SJSA1 (cell line): ENCODE results near the gene WNT7B. TPM values are rescaled to one million over a fixed set of nuclear protein-coding genes. Genes with fewer than 3 reads are reported as not detected.

Experiments
- DNase-seq, 2 experiments: peaks; one replicate each; pipeline ENCODE4 v3.0.0-alpha.2; 2015 to 2020; ENCODE audit warnings: low spot score in 2 of 2, low read depth in 1 of 2
- H3K27ac ChIP-seq: fragments of 250-450 bp; sonication (Bioruptor Pico); 2 replicates; pipeline ENCODE4 v1.5.1; 2020; ENCODE audit warnings: mild to moderate bottlenecking, moderate library complexity
- H3K27me3 ChIP-seq: fragments of 250-450 bp; sonication (Bioruptor Pico); replicated peaks from 2 replicates; pipeline ENCODE4 v1.5.1; 2020; ENCODE audit warnings: mild to moderate bottlenecking, moderate library complexity
- H3K36me3 ChIP-seq: fragments of 250-450 bp; sonication (Bioruptor Pico); 2 replicates; pipeline ENCODE4 v1.5.1; 2020; ENCODE audit warnings: mild to moderate bottlenecking
- H3K4me1 ChIP-seq: fragments of 250-450 bp; sonication (Bioruptor Pico); replicated peaks from 2 replicates; pipeline ENCODE4 v1.6.1; 2021; ENCODE audit warnings: mild to moderate bottlenecking
- H3K4me3 ChIP-seq: fragments of 250-450 bp; sonication (Bioruptor Pico); 2 replicates; pipeline ENCODE4 v1.5.1; 2020; ENCODE audit warnings: mild to moderate bottlenecking
- H3K9me3 ChIP-seq: fragments of 250-450 bp; sonication (Bioruptor Pico); replicated peaks from 2 replicates; pipeline ENCODE4 v1.5.1; 2020; ENCODE audit warnings: mild to moderate bottlenecking
- total RNA-seq: library from RNA; depleted of rRNA; stranded (reverse); fragments of >200 nt; shearing (Covaris generic); gene quantifications from 2 replicates; pipeline ENCODE4 v1.2.3, GENCODE V29; 2014

The WNT7B gene
- total RNA-seq, 1 experiment from 2014 or later, result 0.18 TPM

DNA sequence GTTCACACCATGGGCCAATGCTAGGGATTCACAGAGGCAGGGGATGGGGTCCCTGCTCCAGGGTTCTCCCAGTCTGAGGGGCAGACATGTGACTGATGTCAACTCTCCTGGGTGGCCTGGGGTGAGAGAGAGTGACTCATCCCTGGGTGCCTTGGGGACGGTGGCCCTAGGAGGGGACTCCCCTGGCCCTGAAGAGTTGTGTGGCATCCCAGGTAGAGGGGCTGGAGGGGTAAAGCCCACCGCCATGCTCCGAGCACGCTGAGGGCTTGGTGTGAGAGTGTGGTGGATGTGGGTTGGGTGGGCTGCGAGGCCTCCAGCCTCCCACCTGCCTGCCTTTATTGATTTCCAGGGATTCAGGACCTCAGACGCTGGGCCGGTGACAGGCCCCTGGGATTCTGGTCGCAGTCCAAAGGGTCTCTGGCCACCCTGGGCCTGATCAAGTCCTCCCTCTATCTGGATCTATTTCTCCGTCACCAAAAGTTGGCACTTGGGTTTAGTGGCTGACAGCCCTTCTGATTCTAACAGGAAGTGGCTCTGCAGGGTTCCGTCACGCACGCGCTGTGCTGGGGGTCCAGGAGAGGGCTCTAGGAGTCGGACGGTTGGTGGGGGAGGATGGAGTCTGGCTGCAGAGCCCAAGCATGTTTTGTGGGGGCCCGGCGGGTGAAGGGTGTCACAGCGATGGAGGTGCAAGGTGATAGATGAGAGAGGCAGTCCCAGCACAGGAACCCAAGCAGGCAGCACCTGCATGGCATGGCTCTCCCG, 27.3 kb upstream of the WNT7B start:
- no peaks in the 10 kb centered on the region for H3K27me3 ChIP-seq
- H3K27ac ChIP-seq, result no peak overlapping the region
- no peaks in the 10 kb centered on the region for H3K9me3 ChIP-seq
- H3K4me3 ChIP-seq, result no peak overlapping the region
- no peaks in the 10 kb centered on the region for H3K36me3 ChIP-seq
- peaks cover 55% of the 10 kb centered on the region for H3K4me1 ChIP-seq
- peak in 1 of 2 experiments; percentile 46 for DNase-seq

DNA sequence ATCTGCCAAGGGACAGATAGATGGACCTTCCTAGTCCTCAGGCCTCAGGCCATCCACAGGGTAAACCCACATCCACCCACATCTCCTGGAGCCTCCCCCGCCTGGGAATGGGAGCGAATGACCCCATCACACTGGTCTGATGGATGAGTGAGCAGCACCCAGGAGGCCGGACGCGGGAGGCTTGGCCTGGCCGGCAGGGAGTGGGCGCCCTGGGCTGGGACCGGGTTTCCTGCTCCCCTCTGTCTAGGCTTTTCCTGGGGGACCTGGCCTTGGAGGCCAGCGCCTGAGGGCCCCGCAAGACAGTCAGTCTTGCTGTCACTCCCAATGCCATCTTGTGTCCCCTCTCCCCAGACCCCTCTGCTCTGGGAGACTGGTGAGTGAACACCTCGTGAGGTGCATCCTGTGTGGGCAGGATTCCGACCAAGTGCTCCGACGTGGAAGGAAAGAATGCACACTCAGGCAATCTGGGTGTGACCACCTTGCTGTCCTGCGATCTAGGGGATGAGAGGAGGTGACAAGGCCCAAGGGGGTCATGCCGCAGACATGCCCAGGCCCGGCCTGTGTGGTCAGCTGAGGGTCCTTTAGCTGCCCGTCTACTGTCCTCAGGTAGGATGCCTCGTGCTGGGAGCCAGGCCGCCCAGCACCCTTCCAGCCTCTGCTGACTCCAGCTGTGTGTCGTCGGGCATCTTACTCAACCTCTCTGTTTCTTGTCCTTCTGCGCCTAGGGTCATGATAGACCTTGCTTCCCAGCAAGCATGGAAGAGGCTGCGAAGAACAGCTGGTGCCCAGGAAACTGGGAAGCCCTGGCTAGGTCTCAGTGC, 26.5 kb upstream of the WNT7B start:
- no peak for DNase-seq
- Histone ChIP-seq H3K27ac (peak overlapping the region; percentile 68), H3K4me1 (peaks cover 54% of the 10 kb centered on the region), H3K4me3 (no peak overlapping the region), H3K36me3 (no peaks in the 10 kb centered on the region), H3K9me3 (no peaks in the 10 kb centered on the region), H3K27me3 (no peaks in the 10 kb centered on the region)

DNA sequence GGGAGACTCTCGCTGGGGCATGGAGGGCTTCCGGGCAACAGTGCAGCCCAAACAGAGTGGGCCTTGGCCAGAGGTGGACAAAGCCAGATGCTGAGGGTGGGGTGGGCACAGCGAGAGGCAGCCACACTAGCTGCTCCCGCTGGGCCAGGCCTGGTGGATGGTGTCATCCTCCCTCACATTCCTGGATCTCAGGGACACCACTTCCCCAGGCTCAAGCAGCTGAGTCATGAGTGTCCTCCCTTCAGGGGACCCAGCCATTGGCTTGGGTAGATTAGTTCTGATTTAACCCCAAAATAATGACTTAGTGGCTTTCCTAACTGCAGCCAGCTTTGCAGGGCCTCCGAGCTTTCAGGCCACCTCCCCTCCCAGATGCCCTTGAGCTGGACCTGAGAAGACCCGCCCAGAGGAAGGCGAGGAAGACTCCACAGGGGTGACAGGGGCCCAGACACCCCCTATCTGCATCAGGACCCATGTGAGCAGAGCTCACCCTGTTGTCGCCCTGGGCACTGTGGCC, 25.9 kb upstream of the WNT7B start:
- Histone ChIP-seq H3K4me1 (peaks cover 54% of the 10 kb centered on the region), H3K4me3 (no peak overlapping the region), H3K27me3 (no peaks in the 10 kb centered on the region), H3K9me3 (no peaks in the 10 kb centered on the region), H3K27ac (peak overlapping the region; percentile 68), H3K36me3 (no peaks in the 10 kb centered on the region)
- DNase-seq, result peak; percentile 66 to 88

DNA sequence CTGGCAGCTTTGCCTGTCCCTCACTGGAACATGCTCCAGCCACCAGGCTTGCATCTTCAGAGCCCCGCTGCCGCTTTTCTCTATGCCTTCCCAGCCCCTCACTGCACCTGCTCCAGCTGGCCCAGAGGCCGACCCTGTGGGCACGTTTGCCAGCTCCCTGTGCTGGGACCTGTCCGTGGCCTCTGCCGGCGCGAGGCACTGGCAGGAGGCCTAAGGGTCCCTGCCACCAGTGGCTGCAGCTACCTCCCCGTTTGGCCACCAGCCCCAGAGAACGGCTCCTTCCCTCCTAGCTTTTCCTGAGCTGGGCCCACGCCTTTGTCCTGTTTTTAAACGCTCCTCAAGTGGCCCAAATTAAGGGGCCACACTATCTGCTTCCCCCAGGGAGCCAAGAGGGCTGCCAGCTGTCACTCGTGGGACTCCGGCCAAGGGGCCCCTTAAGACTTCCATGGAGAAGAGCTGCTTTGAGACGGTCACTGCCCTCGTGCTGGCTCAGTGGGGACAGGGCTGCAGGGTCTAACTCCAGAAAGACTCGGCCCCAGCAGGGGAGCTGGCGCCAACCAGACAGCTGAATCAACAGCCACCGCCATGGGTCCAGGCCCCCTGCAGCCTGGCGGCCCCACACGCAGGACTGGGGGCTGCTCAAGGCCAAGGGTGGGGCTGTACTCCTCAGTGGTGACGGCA, 24.6 kb upstream of the WNT7B start:
- peaks cover 54% of the 10 kb centered on the region for H3K4me1 ChIP-seq
- no peaks in the 10 kb centered on the region for H3K27me3 ChIP-seq
- no peak for DNase-seq
- no peaks in the 10 kb centered on the region for H3K36me3 ChIP-seq
- no peak overlapping the region for H3K27ac ChIP-seq
- H3K9me3 ChIP-seq, result no peaks in the 10 kb centered on the region
- no peak overlapping the region for H3K4me3 ChIP-seq

DNA sequence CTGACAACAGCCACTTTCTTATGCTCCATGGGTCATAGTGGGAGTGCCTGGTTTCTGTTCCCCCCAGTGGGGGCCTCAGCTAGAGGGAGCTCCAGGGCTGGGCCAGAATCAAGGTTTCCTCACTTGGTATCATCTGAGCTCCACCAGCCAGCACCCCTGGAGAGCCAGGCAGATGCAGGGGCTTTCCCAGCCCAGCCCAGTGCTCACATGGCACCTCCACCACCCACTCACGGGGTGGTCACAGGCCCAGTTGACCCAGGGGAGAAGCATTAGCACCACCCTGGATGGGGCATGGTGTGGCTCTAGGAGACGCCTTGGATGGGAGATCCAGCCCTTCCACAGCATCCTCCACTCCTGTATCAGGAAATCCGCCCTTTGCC, 24.1 kb upstream of the WNT7B start:
- Histone ChIP-seq H3K4me1 (peaks cover 54% of the 10 kb centered on the region), H3K36me3 (no peaks in the 10 kb centered on the region), H3K27me3 (no peaks in the 10 kb centered on the region), H3K4me3 (no peak overlapping the region), H3K27ac (no peak overlapping the region), H3K9me3 (no peaks in the 10 kb centered on the region)
- no peak for DNase-seq

DNA sequence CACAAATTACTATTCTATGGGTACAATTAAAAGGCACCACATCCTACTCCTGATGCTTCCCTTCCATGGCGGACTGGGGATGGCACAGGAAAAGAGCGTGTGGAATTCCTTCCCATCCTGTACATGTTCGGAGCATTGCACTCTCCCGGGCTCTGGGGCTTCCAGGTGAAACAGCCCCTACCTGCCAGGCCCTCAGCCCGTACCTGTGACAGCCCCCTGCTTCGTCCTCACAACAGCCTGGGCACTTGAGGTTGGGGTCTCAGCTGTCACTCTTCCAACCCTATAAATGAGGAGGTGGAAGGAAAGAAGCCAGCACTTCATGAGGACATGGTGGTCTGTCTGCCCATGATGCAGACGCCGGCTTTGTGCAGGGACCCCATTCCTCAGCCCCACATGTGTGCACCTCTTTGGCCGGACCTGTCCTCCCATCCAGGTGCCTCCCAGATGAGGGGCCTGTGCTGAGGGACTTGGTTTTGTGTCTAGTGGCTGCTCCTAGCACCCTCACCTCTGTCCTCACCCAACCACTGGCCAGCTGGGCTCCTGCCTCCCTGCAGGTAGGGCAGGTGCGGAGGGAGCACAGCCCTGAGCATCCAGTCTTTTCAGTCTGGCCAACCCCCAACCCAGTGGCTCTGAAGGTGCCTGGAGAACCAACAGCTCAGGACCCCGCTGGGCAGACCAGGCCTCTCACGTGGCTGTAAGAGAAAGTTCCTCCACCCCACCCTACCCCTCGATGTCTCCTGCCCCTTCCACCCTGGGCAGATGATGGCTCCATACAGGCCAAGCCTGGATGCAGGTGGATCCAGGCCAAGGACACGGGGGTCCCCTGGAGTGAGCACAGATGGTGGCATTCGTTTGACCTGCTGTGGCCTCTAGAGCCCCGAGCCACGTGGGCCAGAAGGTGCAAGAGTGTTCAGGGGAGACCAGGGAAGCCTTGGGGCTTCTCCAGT, 23.4 kb upstream of the WNT7B start:
- H3K27ac ChIP-seq, result no peak overlapping the region
- H3K4me3 ChIP-seq, result no peak overlapping the region
- peaks cover 58% of the 10 kb centered on the region for H3K4me1 ChIP-seq

DNA sequence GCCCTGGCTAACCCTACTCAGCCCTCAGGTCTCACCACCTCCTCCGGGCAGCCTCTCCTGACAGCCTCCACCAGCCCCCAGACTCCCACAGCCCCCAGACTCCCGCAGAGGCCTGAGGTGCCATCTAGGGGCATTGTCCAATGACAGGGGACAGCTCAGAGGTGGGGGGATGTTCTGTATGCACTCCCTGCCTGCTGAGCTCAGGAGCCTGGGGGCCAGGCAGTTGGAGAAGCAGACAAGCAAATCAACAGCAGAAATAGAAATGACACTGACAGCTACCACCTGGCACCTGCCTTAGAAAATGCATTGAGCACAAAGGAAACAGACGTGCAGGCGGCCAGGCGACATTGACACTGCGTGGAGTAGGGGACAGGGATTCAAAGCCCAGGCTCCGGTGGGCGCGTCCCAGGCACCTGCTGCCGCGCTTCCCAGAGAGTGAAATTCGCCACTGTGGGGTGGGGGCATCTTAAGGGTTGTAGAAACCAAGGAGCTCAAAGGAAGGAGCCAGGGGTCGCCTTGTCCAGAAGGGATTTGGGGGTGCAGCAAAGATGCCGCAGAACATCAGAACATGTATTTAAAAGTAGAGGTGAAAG, 22.5 kb upstream of the WNT7B start:
- Histone ChIP-seq H3K4me3 (no peak overlapping the region), H3K9me3 (no peaks in the 10 kb centered on the region), H3K27ac (no peak overlapping the region), H3K4me1 (peaks cover 63% of the 10 kb centered on the region), H3K27me3 (no peaks in the 10 kb centered on the region), H3K36me3 (no peaks in the 10 kb centered on the region)
- DNase-seq, result no peak

More for the DNA sequence above, 23.4 kb upstream of the WNT7B start:
- Histone ChIP-seq H3K27me3 (no peaks in the 10 kb centered on the region), H3K36me3 (no peaks in the 10 kb centered on the region), H3K9me3 (no peaks in the 10 kb centered on the region)
- no peak for DNase-seq

DNA sequence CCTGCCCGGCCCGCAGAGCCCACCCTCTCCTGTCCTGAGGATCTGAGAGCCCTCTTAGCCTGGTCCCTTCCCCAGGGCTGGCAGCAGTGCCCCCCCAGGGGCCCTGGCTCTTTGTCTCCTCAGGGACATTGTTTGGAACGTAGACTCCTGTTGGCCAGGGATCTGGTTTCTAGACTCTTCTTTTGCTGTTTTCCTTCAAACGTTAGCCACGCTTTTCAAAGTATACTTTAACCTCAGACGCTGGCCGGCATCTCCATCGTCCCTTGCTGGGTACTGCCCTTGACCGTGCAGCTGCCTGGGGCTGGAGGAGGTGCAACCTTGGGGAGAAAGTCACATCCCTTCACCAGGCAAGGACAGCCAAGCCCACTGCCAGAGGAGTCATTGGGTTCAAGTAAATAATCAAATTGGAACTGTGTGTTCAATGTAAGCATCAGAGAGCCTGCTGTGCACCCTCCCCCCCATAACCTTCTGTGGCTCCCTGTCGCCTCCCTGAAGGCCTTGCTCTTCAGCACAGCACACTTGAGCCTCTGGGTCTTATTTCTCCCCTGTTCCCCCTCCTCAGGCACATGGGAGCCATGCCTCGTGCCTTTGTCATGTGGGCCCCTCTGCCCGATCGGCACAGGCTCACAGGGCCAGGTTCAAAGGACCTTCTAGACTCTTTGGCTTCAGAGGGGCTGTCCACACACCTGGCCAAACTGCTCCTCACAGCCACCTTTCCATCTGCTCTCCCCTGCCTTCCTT, 21.8 kb upstream of the WNT7B start:
- Histone ChIP-seq H3K4me3 (no peak overlapping the region), H3K36me3 (no peaks in the 10 kb centered on the region), H3K27me3 (no peaks in the 10 kb centered on the region), H3K4me1 (peaks cover 56% of the 10 kb centered on the region), H3K9me3 (no peaks in the 10 kb centered on the region), H3K27ac (no peak overlapping the region)
- no peak for DNase-seq

DNA sequence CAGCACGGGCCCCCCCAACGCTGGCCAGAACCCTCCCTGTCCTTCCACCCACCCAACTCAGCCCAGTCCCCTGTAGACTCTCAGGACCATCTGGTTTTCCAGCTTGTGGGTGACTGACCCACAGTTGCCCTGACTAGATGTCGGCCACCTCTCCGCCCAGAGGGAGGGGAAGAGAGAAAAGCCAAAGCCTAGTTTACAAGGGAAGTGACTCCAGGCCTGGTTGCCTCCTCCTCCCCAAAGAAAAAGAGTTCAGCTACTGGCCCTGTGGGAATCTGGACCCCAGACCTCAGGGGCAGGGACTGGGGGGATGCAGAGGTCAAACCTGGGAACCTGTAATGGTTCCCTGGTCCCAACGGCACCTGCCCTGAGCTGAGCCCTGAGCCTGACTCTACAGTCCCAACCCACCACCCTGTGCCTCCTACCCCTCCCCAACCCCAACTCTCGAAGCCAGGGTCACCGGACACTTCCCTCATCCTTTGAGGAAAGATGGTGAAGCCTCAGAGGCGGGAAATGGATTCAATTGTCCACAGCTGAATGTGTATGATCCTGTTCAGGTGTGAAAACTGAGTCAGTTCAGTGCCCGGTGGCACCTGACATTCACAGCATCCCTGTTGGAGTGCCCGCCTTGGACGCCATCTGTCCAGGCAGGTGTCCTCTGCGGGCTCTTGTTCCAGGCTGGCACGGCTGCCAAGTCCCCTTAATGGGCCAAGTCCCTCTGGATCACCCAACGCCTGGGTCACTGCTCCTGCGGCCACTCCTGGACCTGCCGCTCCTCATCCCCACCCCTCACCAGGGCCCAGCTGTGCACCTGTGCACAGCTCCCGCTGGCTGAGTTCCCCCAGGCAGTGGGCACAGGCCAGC, 21.0 kb upstream of the WNT7B start:
- peaks cover 48% of the 10 kb centered on the region for H3K4me1 ChIP-seq
- no peak overlapping the region for H3K4me3 ChIP-seq
- H3K9me3 ChIP-seq, result no peaks in the 10 kb centered on the region
- peak overlapping the region; percentile 42; the same call in 1 of the 2 replicates for H3K27ac ChIP-seq
- no peaks in the 10 kb centered on the region for H3K36me3 ChIP-seq
- no peak for DNase-seq
- no peaks in the 10 kb centered on the region for H3K27me3 ChIP-seq

DNA sequence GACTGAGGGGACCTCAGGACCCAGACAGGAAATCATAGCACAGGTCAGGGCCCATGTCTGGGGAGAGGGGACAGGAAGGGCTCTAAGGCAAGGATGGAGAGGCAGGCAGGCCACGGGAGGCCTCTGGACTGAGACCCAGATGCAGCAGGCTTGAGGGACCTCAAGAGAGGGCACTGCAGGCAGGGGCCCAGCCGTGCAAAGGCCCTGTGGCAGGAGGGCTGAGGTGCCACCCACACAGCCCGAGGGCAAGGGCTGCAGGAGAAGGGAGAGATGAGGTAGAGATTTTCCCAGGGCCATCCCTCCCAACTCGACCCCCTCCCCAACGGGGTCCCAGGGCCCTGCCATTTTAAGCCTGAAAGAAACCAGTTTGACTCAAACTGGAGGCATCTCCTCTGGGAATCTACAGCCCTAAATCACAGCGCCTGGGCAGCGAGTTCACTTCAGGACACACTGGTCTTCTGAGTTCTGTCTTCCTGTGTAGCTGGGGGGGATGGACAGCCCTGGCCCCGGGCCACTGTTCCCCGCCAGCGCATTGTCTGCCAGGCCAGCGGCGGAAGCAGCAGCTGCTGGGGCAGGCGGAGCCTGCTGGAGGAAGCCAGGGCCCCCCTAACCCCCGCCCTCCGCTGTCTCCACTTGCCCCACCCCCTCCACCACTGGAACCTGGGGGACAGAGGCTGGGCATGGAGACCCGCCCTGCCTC, 20.3 kb upstream of the WNT7B start:
- Histone ChIP-seq H3K36me3 (no peaks in the 10 kb centered on the region), H3K4me1 (peaks cover 40% of the 10 kb centered on the region), H3K27ac (peak overlapping the region; percentile 63), H3K4me3 (no peak overlapping the region), H3K9me3 (no peaks in the 10 kb centered on the region), H3K27me3 (no peaks in the 10 kb centered on the region)
- peak; percentile 89 to 95 for DNase-seq
